ENCODE results near the gene BLVRB. TPM values are rescaled to one million over a fixed set of nuclear protein-coding genes. Genes with fewer than 3 reads are reported as not detected.

Gene BLVRB
- total and polyA plus RNA-seq, 9 of the 15 experiments (the other 6 are each of a cell fraction or from before 2014, with no cell fraction given), result 81.1 to 749 (median 331) TPM

GRCh38 chr19:40444825-40445312, 20.7 kb downstream of the BLVRB start (continued):
- TF ChIP-seq, protein P1, sequence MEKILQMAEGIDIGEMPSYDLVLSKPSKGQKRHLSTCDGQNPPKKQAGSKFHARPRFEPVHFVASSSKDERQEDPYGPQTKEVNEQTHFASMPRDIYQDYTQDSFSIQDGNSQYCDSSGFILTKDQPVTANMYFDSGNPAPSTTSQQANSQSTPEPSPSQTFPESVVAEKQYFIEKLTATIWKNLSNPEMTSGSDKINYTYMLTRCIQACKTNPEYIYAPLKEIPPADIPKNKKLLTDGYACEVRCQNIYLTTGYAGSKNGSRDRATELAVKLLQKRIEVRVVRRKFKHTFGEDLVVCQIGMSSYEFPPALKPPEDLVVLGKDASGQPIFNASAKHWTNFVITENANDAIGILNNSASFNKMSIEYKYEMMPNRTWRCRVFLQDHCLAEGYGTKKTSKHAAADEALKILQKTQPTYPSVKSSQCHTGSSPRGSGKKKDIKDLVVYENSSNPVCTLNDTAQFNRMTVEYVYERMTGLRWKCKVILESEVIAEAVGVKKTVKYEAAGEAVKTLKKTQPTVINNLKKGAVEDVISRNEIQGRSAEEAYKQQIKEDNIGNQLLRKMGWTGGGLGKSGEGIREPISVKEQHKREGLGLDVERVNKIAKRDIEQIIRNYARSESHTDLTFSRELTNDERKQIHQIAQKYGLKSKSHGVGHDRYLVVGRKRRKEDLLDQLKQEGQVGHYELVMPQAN (IDR thresholded peaks at IDR 0.05; ENCODE audit: borderline replicate concordance), result no peak
- TF ChIP-seq TAF7 (tag; IDR thresholded peaks at IDR 0.05), result no peak
- TF ChIP-seq DNMT1 (IDR thresholded peaks at IDR 0.05), result peak; percentile 24; the same call in 1 of the 2 replicates
- no peak for TF ChIP-seq STAT5A (IDR thresholded peaks at IDR 0.05; ENCODE audit: borderline replicate concordance, low read length)
- TF ChIP-seq, protein P2, sequence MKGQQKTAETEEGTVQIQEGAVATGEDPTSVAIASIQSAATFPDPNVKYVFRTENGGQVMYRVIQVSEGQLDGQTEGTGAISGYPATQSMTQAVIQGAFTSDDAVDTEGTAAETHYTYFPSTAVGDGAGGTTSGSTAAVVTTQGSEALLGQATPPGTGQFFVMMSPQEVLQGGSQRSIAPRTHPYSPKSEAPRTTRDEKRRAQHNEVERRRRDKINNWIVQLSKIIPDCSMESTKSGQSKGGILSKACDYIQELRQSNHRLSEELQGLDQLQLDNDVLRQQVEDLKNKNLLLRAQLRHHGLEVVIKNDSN (CRISPR knock-in tag; IDR thresholded peaks at IDR 0.05), result no peak
- TF ChIP-seq SIN3B (IDR thresholded peaks at IDR 0.05; ENCODE audit: low read depth), result no peak
- no peak for TF ChIP-seq SMAD4 (CRISPR knock-in tag; conservative IDR thresholded peaks at IDR 0.05)
- TF ChIP-seq POLR2H (tag; IDR thresholded peaks at IDR 0.05; ENCODE audit: low read depth), result no peak
- no peak for TF ChIP-seq POLR2AphosphoS5 (IDR thresholded peaks at IDR 0.05; ENCODE audit: control insufficient read depth, insufficient read depth, low read depth, low read length)
- no peak for TF ChIP-seq ZNF280A (IDR thresholded peaks at IDR 0.05; ENCODE audit: low read depth, partially characterized antibody)
- no peak for TF ChIP-seq CBX1 (IDR thresholded peaks at IDR 0.05; ENCODE audit: low read depth)
- TF ChIP-seq NFRKB (IDR thresholded peaks at IDR 0.05; ENCODE audit: low read depth), result peak; percentile 52; the same call in 1 of the 2 replicates
- 0 out of 2 replicates have a peak, but pooled peaks have one; percentile 24 for TF ChIP-seq ARID1B (IDR thresholded peaks at IDR 0.05)
- no peak for TF ChIP-seq BACH1 (tag; IDR thresholded peaks at IDR 0.05)
- TF ChIP-seq TEAD4 (IDR thresholded peaks at IDR 0.05; ENCODE audit: low read length), result peak; percentile 6; the same call in 1 of the 2 replicates
- TF ChIP-seq TEAD4 (CRISPR knock-in tag; IDR thresholded peaks at IDR 0.05; ENCODE audit: borderline replicate concordance), result no peak
- TF ChIP-seq TAL1 (IDR thresholded peaks at IDR 0.05), result no peak
- TF ChIP-seq BMI1 (IDR thresholded peaks at IDR 0.05; ENCODE audit: low read length), result no peak
- TF ChIP-seq HDAC1 (IDR thresholded peaks at IDR 0.05), result no peak
- TF ChIP-seq COPS2 (conservative IDR thresholded peaks at IDR 0.05), result no peak
- TF ChIP-seq ZNF41 (CRISPR knock-in tag; conservative IDR thresholded peaks at IDR 0.05), result no peak
- no peak for TF ChIP-seq MCM2 (IDR thresholded peaks at IDR 0.05; ENCODE audit: low read depth)
- TF ChIP-seq MIER1 (IDR thresholded peaks at IDR 0.05; ENCODE audit: low read depth), result 0 out of 2 replicates have a peak, but pooled peaks have one; percentile 22
- no peak for TF ChIP-seq ELF1 (tag; IDR thresholded peaks at IDR 0.05)

Data from K562 (cell line).